HT1080 (cell line): ENCODE results near the gene KLF16. TPM values are rescaled to one million over a fixed set of nuclear protein-coding genes. Genes with fewer than 3 reads are reported as not detected.

Experiments used
- DNase-seq: peaks from one replicate; pipeline ENCODE4 v3.0.0-alpha.2; 2015; ENCODE audit warnings: low read depth
- total RNA-seq: library from RNA; depleted of rRNA; stranded (reverse); fragments of >200 nt; shearing (Covaris generic); gene quantifications from 2 replicates; pipeline ENCODE4 v1.2.3, GENCODE V29; 2014; rRNA removed

KLF16 gene
- total RNA-seq, 1 experiment from 2014 or later: 20.2 TPM

- DNase-seq: no peak
Measured at GRCh38 chr19:1809678-1810077, 53.7 kb downstream of the KLF16 start.

- DNase-seq: no peak
Measured at GRCh38 chr19:1808395-1808731, 55.0 kb downstream of the KLF16 start.

- DNase-seq: no peak
Measured at GRCh38 chr19:1807695-1808394, 55.5 kb downstream of the KLF16 start.

- DNase-seq: no peak
Measured at GRCh38 chr19:1807030-1807694, 56.2 kb downstream of the KLF16 start.

GRCh38 chr19:1806184-1807029 is 57.0 kb downstream of the KLF16 start:
- no peak for DNase-seq

GRCh38 chr19:1805401-1806183 is 57.8 kb downstream of the KLF16 start:
- no peak for DNase-seq

- no peak for DNase-seq
Measured at GRCh38 chr19:1804858-1805257, 58.5 kb downstream of the KLF16 start.

Other genes starting within 250 kb of the KLF16 start
- gene TCF3, start 211.0 kb downstream of the KLF16 start, total RNA-seq: 97.9 and 128 TPM in 2 replicates
- not detected in 2 replicates for gene ONECUT3, start 110.1 kb downstream of the KLF16 start, total RNA-seq
- gene ATP8B3, start 51.3 kb downstream of the KLF16 start, total RNA-seq: 6.1 and 9.8 TPM in 2 replicates
- 12.5 and 14.4 TPM in 2 replicates for gene REXO1, start 15.1 kb downstream of the KLF16 start, total RNA-seq
- gene ABHD17A, start 21.9 kb upstream of the KLF16 start, total RNA-seq: 216 and 229 TPM in 2 replicates
- gene ADAT3, start 41.8 kb upstream of the KLF16 start, total RNA-seq: 10.1 and 15.8 TPM in 2 replicates
- 31.8 and 43.5 TPM in 2 replicates for gene SCAMP4, start 41.8 kb upstream of the KLF16 start, total RNA-seq
- 91.9 and 111 TPM in 2 replicates for gene CSNK1G2, start 77.6 kb upstream of the KLF16 start, total RNA-seq
- 51.8 and 66.6 TPM in 2 replicates for gene BTBD2, start 152.1 kb upstream of the KLF16 start, total RNA-seq
- 91.4 and 112 TPM in 2 replicates for gene MKNK2, start 187.7 kb upstream of the KLF16 start, total RNA-seq
- 14.8 and 25.0 TPM in 2 replicates for gene MOB3A, start 232.7 kb upstream of the KLF16 start, total RNA-seq
- 1.7 and 2.8 TPM in 2 replicates for gene IZUMO4, start 233.3 kb upstream of the KLF16 start, total RNA-seq